ENCODE data around the gene KDM4B.

GRCh38 chr19:5108123-5108596 lies 139.2 kb downstream of the KDM4B start:
- TF ChIP-seq CTCF (IDR thresholded peaks at IDR 0.05 in 2 of 3, conservative IDR thresholded peaks at IDR 0.05 in 1 of 3; ENCODE audit: borderline replicate concordance in 1 of 3, insufficient read depth in 1 of 3, low read depth in 2 of 3, low read length in 2 of 3): no peak
- no peak for TF ChIP-seq POLR2A (IDR thresholded peaks at IDR 0.05; ENCODE audit: borderline replicate concordance, extremely low read depth, insufficient read depth, insufficient read length)
- no peak for TF ChIP-seq ELF1 (IDR thresholded peaks at IDR 0.05; ENCODE audit: borderline replicate concordance, low read depth)
- no peak for TF ChIP-seq ZNF274 (IDR thresholded peaks at IDR 0.05; ENCODE audit: low read depth, low read length)
- TF ChIP-seq SIN3A (IDR thresholded peaks at IDR 0.05; ENCODE audit: low read depth): no peak
- TF ChIP-seq MAX (IDR thresholded peaks at IDR 0.05): no peak
- no peak for TF ChIP-seq CEBPB (IDR thresholded peaks at IDR 0.05; ENCODE audit: low read depth)
- no peak for TF ChIP-seq POLR2AphosphoS5 (IDR thresholded peaks at IDR 0.05; ENCODE audit: low read depth, low read length)
- TF ChIP-seq EZH2 (IDR thresholded peaks at IDR 0.05): no peak

Measured in HCT116 (cell line).